Breast epithelium (tissue), 3 donors: Measurements from ENCODE around the gene CNOT6L.

Experiments
- CTCF ChIP-seq, 3 donors: fragments of 450-650 bp; IDR thresholded peaks; one replicate each; pipeline ENCODE4 v1.5.1; 2016 to 2017; ENCODE audit warnings: antibody characterized with exemption in 3 of 3, mild to moderate bottlenecking in 3 of 3, moderate library complexity in 3 of 3
- POLR2A ChIP-seq: fragments of 450-650 bp; IDR thresholded peaks from one replicate; pipeline ENCODE4 v1.6.1; 2016; ENCODE audit warnings: antibody characterized with exemption, mild to moderate bottlenecking, moderate library complexity

- TF ChIP-seq CTCF (IDR thresholded peaks at IDR 0.05) (no peak), POLR2A (no peak)
Measured at GRCh38 chr4:77740480-77740879, 78.7 kb downstream of the CNOT6L start.
